IgD-negative memory B cell (primary cell): ENCODE measurements around the gene RAB3C. TPM values are rescaled to one million over a fixed set of nuclear protein-coding genes. Genes with fewer than 3 reads are reported as not detected.

ENCODE experiments used
- H3K27ac Mint-ChIP-seq, 3 donors: one replicate each; pipeline ENCODE4 v1.8.0; 2020 to 2022; ENCODE audit warnings: mild to moderate bottlenecking in 3 of 3, mixed read lengths in 3 of 3, moderate library complexity in 1 of 3
- H3K27me3 Mint-ChIP-seq: one replicate; pipeline ENCODE4 v1.8.0; 2021; ENCODE audit warnings: mixed read lengths
- H3K36me3 Mint-ChIP-seq: one replicate; pipeline ENCODE4 v1.8.0; 2020; ENCODE audit warnings: mild to moderate bottlenecking, mixed read lengths
- H3K4me1 Mint-ChIP-seq, 3 donors: one replicate each; pipeline ENCODE4 v1.8.0; 2020 to 2022; ENCODE audit warnings: mixed read lengths in 3 of 3, mild to moderate bottlenecking in 1 of 3
- H3K4me3 Mint-ChIP-seq, 4 donors: one replicate each; pipeline ENCODE4 v1.8.0; 2020 to 2022; ENCODE audit warnings: mild to moderate bottlenecking in 4 of 4, mixed read lengths in 4 of 4, moderate library complexity in 3 of 4
- H3K9me3 Mint-ChIP-seq, 3 donors: one replicate each; pipeline ENCODE4 v1.8.0; 2020 to 2021; ENCODE audit warnings: mixed read lengths in 3 of 3, mild to moderate bottlenecking in 1 of 3
- polyA plus RNA-seq: library from polyadenylated mRNA; unstranded; fragments of 300-500 nt; fragmentation: Illumina TruSeq; gene quantifications from one replicate; pipeline ENCODE4 v1.2.3, GENCODE V29; 2021

The RAB3C gene
- polyA plus RNA-seq, 1 donor from 2014 or later = 1.7 TPM

DNA sequence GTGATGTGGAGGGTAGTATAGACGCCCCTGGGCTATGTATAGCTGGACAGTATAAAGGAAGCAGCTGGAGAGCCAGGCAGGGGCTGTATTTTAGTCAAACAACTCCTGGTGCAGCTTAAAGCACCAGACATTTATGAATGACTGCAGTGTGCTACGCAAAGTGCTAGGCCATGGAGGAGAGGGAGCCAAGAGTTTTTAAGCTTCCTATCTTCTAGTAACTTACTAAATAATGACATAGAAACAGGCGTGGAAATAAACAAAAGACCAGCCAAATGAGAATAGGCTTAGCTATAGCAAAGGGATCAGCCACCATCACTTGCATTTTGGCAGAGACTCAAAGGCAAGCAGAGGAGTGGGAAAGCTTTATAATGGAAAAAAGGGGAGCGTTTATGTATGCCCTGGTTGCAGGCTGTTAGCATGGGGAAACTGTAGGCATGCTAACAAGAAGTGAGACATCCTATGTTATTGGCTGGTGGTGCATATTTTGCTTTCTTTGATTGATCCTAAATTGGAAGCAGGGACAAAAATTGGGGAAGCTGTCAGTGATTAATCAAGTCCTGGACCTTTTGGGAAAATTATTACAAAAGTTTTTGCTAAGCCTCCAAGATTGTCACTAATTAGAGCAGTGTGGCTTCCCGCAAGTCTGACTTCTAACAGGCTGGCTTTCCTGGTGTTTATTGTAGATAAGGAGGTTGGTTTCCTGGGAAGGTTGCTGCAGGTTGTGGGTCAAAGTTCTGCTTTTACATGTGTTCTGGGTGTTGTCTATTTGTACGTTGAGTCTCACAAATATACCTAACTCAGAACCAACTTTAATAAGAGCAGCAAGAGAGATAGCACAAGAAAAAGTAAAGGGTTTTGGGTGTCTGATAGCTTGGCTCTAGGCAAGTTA lies 46.6 kb downstream of the RAB3C start:
- Mint-ChIP-seq H3K4me1 (no peaks in the 10 kb centered on the region), H3K27me3 (no peaks in the 10 kb centered on the region), H3K9me3 (no peaks in the 10 kb centered on the region), H3K27ac (no peak overlapping the region), H3K4me3 (no peak overlapping the region), H3K36me3 (peaks cover 5% of the 10 kb centered on the region)

- Mint-ChIP-seq H3K4me1 (peaks cover 0 to 5% (median 3%) of the 10 kb centered on the region in 3 donors), H3K9me3 (no peaks in the 10 kb centered on the region), H3K27me3 (no peaks in the 10 kb centered on the region), H3K4me3 (no peak overlapping the region), H3K27ac (no peak overlapping the region), H3K36me3 (peaks cover 5% of the 10 kb centered on the region)
Measured at GRCh38 chr5:58631895-58632294, 49.0 kb downstream of the RAB3C start.

- Mint-ChIP-seq H3K4me3 (no peak overlapping the region), H3K9me3 (no peaks in the 10 kb centered on the region), H3K27me3 (no peaks in the 10 kb centered on the region), H3K27ac (no peak overlapping the region), H3K4me1 (peaks cover 0 to 5% (median 3%) of the 10 kb centered on the region in 3 donors), H3K36me3 (peaks cover 5% of the 10 kb centered on the region)
Measured at GRCh38 chr5:58635416-58635815, 52.5 kb downstream of the RAB3C start.

DNA sequence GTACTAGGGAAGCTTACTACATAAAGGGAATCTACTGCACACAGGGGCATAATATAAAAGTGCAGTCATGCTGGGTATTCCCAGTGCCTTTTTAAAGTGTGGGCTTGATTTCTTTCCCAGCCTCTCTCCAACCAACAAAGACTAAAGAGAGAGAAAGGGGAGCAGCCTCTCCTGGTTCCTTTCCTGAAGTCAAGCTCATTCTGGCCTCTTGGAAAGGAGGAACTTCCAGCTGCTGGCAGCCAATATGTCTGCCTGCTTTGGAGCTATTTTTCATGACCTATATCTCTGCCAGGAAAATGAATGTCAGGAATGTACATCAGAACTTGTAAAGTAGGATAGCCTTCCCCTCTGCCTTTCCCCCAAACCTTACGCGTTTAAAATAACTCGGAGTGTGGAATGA lies 57.1 kb downstream of the RAB3C start:
- H3K4me3 Mint-ChIP-seq = no peak overlapping the region
- H3K9me3 Mint-ChIP-seq = no peaks in the 10 kb centered on the region
- no peak overlapping the region for H3K27ac Mint-ChIP-seq
- H3K36me3 Mint-ChIP-seq = no peaks in the 10 kb centered on the region
- H3K4me1 Mint-ChIP-seq = peaks cover 0 to 5% (median 3%) of the 10 kb centered on the region in 3 donors
- no peaks in the 10 kb centered on the region for H3K27me3 Mint-ChIP-seq

GRCh38 chr5:58641533-58641932 lies 58.7 kb downstream of the RAB3C start:
- no peaks in the 10 kb centered on the region for H3K4me1 Mint-ChIP-seq
- no peaks in the 10 kb centered on the region for H3K9me3 Mint-ChIP-seq
- no peaks in the 10 kb centered on the region for H3K27me3 Mint-ChIP-seq
- H3K27ac Mint-ChIP-seq = no peak overlapping the region
- H3K36me3 Mint-ChIP-seq = no peaks in the 10 kb centered on the region
- no peak overlapping the region for H3K4me3 Mint-ChIP-seq

DNA sequence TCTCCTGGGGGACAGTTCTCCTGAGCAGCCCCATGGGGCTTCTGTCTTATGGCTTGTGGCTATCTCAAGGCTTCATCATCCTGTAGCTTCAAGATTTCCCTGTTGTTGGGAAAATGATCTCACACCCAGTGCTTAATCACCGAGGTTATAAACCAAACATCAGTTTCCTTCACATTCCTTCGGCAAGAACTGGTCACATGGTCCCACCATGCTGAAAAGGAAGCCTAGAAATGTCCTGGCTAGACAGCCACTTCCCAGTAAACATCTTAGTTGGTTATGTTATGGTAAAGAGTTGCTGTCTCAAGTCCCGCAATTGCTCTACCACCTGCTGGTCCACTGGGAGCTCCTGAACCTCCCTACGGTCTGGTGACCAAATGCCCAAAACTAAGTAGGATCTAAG lies 66.0 kb downstream of the RAB3C start:
- H3K36me3 Mint-ChIP-seq = no peaks in the 10 kb centered on the region

DNA sequence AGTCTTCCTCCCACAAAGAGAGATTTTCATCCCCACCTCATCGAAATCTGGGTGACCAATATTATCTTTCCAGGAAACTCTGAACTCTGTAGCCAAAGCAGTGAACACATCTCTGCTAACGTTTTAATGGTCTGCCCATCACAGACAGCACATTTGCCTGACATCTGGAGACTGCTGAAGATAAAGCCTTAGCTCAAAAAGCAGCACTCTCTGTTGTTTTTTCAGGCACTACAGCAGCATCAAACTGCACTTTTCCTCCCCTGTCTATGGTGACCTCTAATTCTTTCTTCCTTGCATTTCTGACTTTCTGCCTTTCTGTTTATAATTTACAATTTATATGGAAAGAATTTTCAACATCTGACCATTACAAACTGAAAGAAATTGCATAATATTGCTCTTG lies 66.8 kb downstream of the RAB3C start:
- H3K36me3 Mint-ChIP-seq = no peaks in the 10 kb centered on the region
- peak overlapping the region in 1 of 3 donors; percentile 14 for H3K27ac Mint-ChIP-seq
- H3K9me3 Mint-ChIP-seq = no peaks in the 10 kb centered on the region
- peaks cover 0 to 7% (median 6%) of the 10 kb centered on the region in 3 donors for H3K4me1 Mint-ChIP-seq
- H3K4me3 Mint-ChIP-seq = no peak overlapping the region
- peaks cover 3% of the 10 kb centered on the region for H3K27me3 Mint-ChIP-seq

More for the DNA sequence above, 66.0 kb downstream of the RAB3C start:
- Mint-ChIP-seq H3K27ac (no peak overlapping the region), H3K4me1 (peaks cover 0 to 7% (median 6%) of the 10 kb centered on the region in 3 donors), H3K9me3 (no peaks in the 10 kb centered on the region), H3K4me3 (no peak overlapping the region), H3K27me3 (peaks cover 3% of the 10 kb centered on the region)

GRCh38 chr5:58653521-58653920 lies 70.6 kb downstream of the RAB3C start:
- Mint-ChIP-seq H3K4me1 (peaks cover 0 to 7% (median 6%) of the 10 kb centered on the region in 3 donors), H3K27me3 (peaks cover 1% of the 10 kb centered on the region), H3K9me3 (peaks cover 0 to 4% (median 4%) of the 10 kb centered on the region in 3 donors), H3K27ac (no peak overlapping the region), H3K36me3 (no peaks in the 10 kb centered on the region), H3K4me3 (no peak overlapping the region)

DNA sequence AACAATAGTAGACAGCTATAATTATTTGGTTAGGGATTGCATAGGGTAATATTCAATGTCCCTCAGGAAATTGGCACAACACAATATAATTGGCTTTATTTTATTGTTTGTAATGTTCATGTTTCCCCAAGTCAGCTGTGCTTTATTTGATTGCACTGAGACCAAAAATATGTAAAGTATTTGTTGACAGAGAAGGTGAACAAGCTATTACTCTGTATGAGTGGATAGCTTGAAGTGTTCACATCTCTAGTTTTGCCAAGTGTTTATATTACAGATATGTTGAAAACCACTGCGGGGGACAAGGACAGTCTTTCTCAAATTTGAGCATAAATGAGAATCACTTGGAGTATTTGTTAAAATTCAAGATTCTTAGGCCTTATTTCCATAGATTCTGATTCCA lies 83.3 kb downstream of the RAB3C start:
- Mint-ChIP-seq H3K36me3 (peaks cover 4% of the 10 kb centered on the region), H3K4me3 (no peak overlapping the region), H3K27me3 (no peaks in the 10 kb centered on the region), H3K4me1 (no peaks in the 10 kb centered on the region), H3K27ac (no peak overlapping the region), H3K9me3 (no peaks in the 10 kb centered on the region)

DNA sequence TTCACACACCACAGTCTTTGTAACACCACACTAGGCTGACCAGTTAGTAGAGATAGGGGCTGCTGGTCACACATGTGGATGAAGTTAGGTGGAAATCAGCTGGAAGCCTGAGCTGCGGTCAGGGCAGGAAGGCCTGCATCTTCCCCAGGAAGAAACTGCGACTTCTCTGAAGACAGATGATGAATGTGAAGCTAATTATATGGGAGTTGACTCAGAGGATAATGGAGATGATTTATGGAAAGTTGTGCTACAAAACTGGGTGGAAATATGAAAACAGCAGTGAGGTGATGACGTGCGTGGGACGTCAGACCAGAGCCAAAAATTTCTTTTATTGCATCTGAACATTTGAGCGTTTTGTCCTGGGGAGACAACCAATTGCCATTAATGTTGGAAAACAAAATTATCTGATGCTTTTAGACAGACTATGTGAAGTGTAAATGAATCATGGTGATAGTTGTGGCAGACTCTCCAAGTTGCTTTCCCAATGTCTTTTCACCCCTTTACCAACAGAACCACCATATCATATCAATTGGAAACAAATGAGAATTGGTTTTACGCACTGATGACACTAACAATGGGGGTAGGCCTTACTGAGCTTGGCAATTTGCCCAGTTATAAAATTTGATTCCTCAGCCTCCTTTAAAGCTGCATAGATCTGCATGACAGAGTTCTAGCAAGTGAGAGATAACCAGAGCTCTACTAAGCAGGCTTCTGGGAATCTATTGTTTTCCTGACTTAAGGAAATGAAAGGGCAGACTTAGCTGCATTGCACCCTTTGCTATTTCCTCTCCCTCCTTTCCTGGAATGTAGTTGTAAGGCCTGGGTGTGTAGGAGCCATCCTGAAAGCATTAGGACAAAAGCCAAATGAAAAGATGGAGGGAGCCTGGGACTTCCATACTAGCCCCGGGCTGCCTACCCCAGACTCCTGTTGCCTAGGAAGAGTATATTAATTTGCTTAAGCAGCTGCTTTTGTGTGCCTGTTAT lies 84.0 kb downstream of the RAB3C start:
- Mint-ChIP-seq H3K27me3 (no peaks in the 10 kb centered on the region), H3K9me3 (no peaks in the 10 kb centered on the region)

GRCh38 chr5:58670582-58670981 lies 87.7 kb downstream of the RAB3C start:
- Mint-ChIP-seq H3K9me3 (no peaks in the 10 kb centered on the region), H3K36me3 (peaks cover 3% of the 10 kb centered on the region), H3K27ac (no peak overlapping the region), H3K4me3 (no peak overlapping the region), H3K4me1 (no peaks in the 10 kb centered on the region), H3K27me3 (no peaks in the 10 kb centered on the region)

More for the DNA sequence above, 84.0 kb downstream of the RAB3C start:
- Mint-ChIP-seq H3K4me1 (no peaks in the 10 kb centered on the region), H3K36me3 (peaks cover 4% of the 10 kb centered on the region), H3K4me3 (no peak overlapping the region), H3K27ac (no peak overlapping the region)

DNA sequence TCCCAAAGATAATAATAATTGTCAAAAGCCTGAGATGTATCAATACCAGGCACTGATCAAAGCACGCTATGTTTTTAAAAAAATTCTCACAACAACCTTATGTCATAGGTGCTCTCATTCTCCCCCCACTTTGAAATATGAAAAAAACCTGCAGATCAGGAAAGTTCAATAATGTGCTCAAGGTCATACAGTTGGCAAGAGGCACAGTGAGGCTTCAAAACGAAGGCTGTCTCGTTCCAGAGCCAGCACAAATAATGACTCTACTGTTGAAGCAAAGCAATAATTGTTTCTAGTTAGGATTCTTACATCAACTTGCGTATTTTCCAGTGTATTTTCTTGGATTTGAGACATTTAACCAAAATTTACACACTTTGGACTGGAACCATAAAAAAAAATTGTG lies 88.3 kb downstream of the RAB3C start:
- H3K27ac Mint-ChIP-seq = no peak overlapping the region
- no peaks in the 10 kb centered on the region for H3K9me3 Mint-ChIP-seq
- peaks cover 3% of the 10 kb centered on the region for H3K36me3 Mint-ChIP-seq
- H3K4me3 Mint-ChIP-seq = no peak overlapping the region
- H3K4me1 Mint-ChIP-seq = no peaks in the 10 kb centered on the region
- H3K27me3 Mint-ChIP-seq = no peaks in the 10 kb centered on the region

GRCh38 chr5:58672521-58672920 lies 89.6 kb downstream of the RAB3C start:
- Mint-ChIP-seq H3K9me3 (no peaks in the 10 kb centered on the region), H3K36me3 (peaks cover 3% of the 10 kb centered on the region), H3K27me3 (no peaks in the 10 kb centered on the region), H3K27ac (no peak overlapping the region), H3K4me1 (no peaks in the 10 kb centered on the region), H3K4me3 (no peak overlapping the region)

- no peak overlapping the region for H3K27ac Mint-ChIP-seq
- peaks cover 6% of the 10 kb centered on the region for H3K36me3 Mint-ChIP-seq
- H3K9me3 Mint-ChIP-seq = no peaks in the 10 kb centered on the region
- no peaks in the 10 kb centered on the region for H3K4me1 Mint-ChIP-seq
- H3K27me3 Mint-ChIP-seq = no peaks in the 10 kb centered on the region
- no peak overlapping the region for H3K4me3 Mint-ChIP-seq
Measured at GRCh38 chr5:58674070-58674469, 91.2 kb downstream of the RAB3C start.

DNA sequence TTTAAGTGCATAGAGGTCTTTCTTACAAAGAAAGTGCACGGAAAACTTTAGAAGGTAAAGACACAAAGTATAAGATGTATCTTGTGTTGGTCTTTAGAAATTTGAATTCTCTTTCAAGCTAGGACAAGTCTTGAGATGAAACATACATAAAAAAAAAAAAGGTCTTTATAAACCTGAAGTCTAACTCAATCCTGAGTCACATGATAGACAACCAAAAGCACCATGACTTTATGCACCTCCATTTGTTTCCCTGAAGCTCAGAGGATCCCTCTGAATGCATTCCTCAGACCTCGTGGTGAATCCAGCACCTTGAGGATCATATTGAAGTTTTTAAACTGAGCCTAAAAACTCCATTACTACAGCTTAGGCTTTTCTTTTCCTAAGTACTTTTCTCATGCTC lies 91.8 kb downstream of the RAB3C start:
- Mint-ChIP-seq H3K27ac (peak overlapping the region in 1 of 3 donors; percentile 24), H3K4me3 (no peak overlapping the region), H3K9me3 (no peaks in the 10 kb centered on the region), H3K27me3 (no peaks in the 10 kb centered on the region), H3K4me1 (no peaks in the 10 kb centered on the region), H3K36me3 (peaks cover 6% of the 10 kb centered on the region)
